ENCODE data around the gene DLG1.
A peak's percentile ranks its signal among the peaks of the same experiment; 100 is the strongest.

Gene DLG1

DNA sequence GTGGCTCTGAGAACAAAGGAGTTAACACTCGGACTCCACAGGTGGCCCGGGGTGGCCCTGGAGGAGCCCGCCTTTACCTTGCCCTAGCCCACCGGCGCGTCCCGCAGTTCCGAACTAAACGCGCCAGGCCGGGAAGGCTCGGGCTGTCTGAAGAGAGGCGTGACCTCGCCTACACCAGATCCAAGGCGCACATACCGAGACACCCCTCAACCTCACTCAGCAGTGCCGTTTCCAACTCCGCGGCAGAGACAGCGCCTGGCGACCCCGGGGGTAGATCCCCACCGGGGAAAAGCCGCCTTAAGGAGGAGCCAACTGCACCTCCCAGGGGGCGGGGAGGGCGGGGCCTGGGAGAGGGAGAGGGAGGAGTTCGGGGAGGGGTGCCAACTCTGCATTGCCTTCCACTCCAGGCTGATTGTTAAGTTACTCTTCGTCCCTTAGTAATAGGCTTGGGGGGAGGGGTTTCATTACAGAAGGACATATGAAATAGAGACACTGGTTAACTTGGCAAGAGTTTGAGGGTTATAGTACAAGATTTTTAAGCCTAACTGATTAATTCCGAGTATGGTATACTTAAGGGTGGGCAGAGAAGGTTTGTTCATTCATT, at the start of gene DLG1:
Gene DLG1, minus strand, starts transcription at position 272 of the 604 bp plus-strand sequence. CDS start 1,408 bp downstream, outside the sequence.
- Mint-ChIP-seq H3K27ac (peak within 1 kb of the TSS; percentile 95 to 97), H3K27me3 (peaks cover 36% of the 10 kb centered on the region), H3K4me1 (peaks cover 28% of the 10 kb centered on the region), H3K9me3 (no peaks in the 10 kb centered on the region), H3K4me3 (peak within 1 kb of the TSS; percentile 84 to 99)
- DNase-seq (peak; percentile 76 to 82), ATAC-seq (peak; percentile 82)

DNA sequence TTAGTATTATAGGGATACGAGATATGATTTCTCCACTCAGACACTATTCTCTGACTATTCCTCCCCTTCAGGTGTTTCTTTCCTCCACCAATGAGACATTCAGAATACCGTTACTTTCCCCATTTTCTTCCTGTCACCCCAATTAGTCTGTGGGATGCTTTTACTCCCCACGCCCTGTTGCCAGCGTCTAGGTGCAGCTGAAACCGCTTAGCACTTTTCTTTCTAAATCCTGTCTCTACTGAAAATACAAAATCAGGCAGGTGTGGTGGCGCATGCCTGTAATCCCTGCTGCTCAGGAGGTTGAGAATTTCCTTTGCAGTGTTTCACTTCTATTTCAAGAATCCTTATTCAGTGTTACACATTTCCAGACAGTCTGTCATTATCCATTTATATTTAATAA, 49.6 kb upstream of the DLG1 start:
- no peaks in the 10 kb centered on the region for H3K4me1 Mint-ChIP-seq
- H3K4me3 Mint-ChIP-seq: no peak overlapping the region
- H3K27ac Mint-ChIP-seq: no peak overlapping the region
- no peak for ATAC-seq
- no peak for DNase-seq
- peaks cover 4% of the 10 kb centered on the region for H3K27me3 Mint-ChIP-seq
- H3K9me3 Mint-ChIP-seq: no peaks in the 10 kb centered on the region

- no peaks in the 10 kb centered on the region for H3K9me3 Mint-ChIP-seq
- DNase-seq: no peak
- ATAC-seq: no peak
- H3K4me1 Mint-ChIP-seq: no peaks in the 10 kb centered on the region
- no peak overlapping the region for H3K4me3 Mint-ChIP-seq
- H3K27ac Mint-ChIP-seq: no peak overlapping the region
- H3K27me3 Mint-ChIP-seq: no peaks in the 10 kb centered on the region
Observed at GRCh38 chr3:197345390-197345789, 47.0 kb upstream of the DLG1 start.

- Mint-ChIP-seq H3K27me3 (no peaks in the 10 kb centered on the region), H3K27ac (no peak overlapping the region), H3K4me1 (no peaks in the 10 kb centered on the region), H3K4me3 (no peak overlapping the region), H3K9me3 (no peaks in the 10 kb centered on the region)
- no peak for DNase-seq
- ATAC-seq: no peak
Observed at GRCh38 chr3:197344582-197345318, 46.3 kb upstream of the DLG1 start.

- Mint-ChIP-seq H3K27me3 (no peaks in the 10 kb centered on the region), H3K9me3 (no peaks in the 10 kb centered on the region), H3K4me3 (no peak overlapping the region), H3K27ac (no peak overlapping the region), H3K4me1 (no peaks in the 10 kb centered on the region)
- no peak for ATAC-seq
- DNase-seq: no peak
Observed at GRCh38 chr3:197343656-197344408, 45.4 kb upstream of the DLG1 start.

DNA sequence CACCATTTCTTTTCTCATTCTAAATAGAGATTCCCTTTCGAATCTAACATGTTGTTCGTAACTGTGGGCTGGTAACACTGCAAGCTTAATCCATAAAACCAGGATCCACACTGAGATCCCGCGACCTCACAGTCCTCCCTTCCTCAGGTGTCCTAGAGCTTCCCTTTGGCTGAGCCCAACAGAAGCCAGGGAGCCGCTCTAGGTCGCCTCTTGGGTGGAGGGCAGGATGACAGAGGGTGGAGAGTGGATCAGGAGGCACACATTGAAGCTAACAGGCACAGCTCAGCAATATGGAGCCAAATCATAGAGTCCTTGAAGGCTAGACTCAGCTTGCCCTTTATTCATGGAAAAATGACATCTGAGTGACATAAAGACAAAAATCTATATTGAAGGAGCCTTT, 44.7 kb upstream of the DLG1 start:
- H3K9me3 Mint-ChIP-seq: no peaks in the 10 kb centered on the region
- H3K27me3 Mint-ChIP-seq: no peaks in the 10 kb centered on the region
- ATAC-seq (no peak), DNase-seq (no peak)
- no peaks in the 10 kb centered on the region for H3K4me1 Mint-ChIP-seq
- no peak overlapping the region for H3K4me3 Mint-ChIP-seq
- no peak overlapping the region for H3K27ac Mint-ChIP-seq

- Mint-ChIP-seq H3K9me3 (no peaks in the 10 kb centered on the region), H3K27ac (no peak overlapping the region), H3K4me1 (no peaks in the 10 kb centered on the region), H3K27me3 (no peaks in the 10 kb centered on the region), H3K4me3 (no peak overlapping the region)
- ATAC-seq (no peak), DNase-seq (no peak)
Observed at GRCh38 chr3:197340521-197340871, 42.1 kb upstream of the DLG1 start.

- no peaks in the 10 kb centered on the region for H3K27me3 Mint-ChIP-seq
- DNase-seq: no peak
Observed at GRCh38 chr3:197339841-197340520, 41.6 kb upstream of the DLG1 start.

DNA sequence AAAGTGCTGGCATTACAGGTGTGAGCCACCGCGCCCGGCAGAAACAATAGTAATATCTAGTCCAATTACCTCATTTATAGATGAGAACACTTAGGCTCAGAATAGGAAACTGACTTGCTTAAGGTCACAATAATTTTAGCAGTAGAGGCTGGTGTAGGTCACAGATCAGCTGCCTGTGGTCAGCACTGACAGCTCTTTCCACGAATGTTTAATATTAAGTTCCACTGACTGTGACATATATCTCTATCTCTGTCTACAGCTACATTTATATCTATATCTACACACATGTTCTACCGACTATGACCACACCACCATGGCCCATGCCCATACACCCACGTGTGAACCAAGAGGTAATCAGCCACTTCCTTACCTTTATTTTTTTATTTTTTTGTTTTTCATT, 40.2 kb upstream of the DLG1 start:
- Mint-ChIP-seq H3K9me3 (no peaks in the 10 kb centered on the region), H3K4me1 (no peaks in the 10 kb centered on the region), H3K27me3 (no peaks in the 10 kb centered on the region), H3K27ac (no peak overlapping the region), H3K4me3 (no peak overlapping the region)
- ATAC-seq (peak; percentile 49), DNase-seq (no peak)

More at GRCh38 chr3:197339841-197340520, 41.6 kb upstream of the DLG1 start:
- no peaks in the 10 kb centered on the region for H3K4me1 Mint-ChIP-seq
- ATAC-seq: no peak
- no peak overlapping the region for H3K27ac Mint-ChIP-seq
- no peak overlapping the region for H3K4me3 Mint-ChIP-seq
- no peaks in the 10 kb centered on the region for H3K9me3 Mint-ChIP-seq

GRCh38 chr3:197337656-197338055, 39.2 kb upstream of the DLG1 start:
- ATAC-seq (no peak), DNase-seq (no peak)
- no peaks in the 10 kb centered on the region for H3K4me1 Mint-ChIP-seq
- H3K9me3 Mint-ChIP-seq: no peaks in the 10 kb centered on the region
- no peak overlapping the region for H3K4me3 Mint-ChIP-seq
- no peaks in the 10 kb centered on the region for H3K27me3 Mint-ChIP-seq
- H3K27ac Mint-ChIP-seq: no peak overlapping the region

DNA sequence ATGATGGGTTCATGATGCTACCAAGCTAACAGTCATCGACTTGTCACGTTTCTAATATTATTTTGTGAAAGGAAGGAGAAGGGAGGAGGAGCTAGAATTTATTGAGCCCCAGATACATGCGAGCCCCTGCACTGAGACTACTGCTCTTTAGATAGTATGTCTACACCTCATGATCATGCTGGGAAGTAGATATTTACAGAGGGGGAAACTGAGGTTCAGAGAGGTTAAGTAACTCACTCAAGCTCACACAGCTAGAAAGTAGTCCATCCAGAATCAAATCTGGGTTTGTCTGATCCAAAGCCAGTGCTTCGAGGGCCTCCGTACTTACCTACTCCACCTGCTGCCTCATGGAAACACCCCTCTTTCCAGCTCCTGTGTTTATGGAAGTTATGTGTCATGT, 38.8 kb upstream of the DLG1 start:
- no peaks in the 10 kb centered on the region for H3K9me3 Mint-ChIP-seq
- no peaks in the 10 kb centered on the region for H3K4me1 Mint-ChIP-seq
- peaks cover 4% of the 10 kb centered on the region for H3K27me3 Mint-ChIP-seq
- ATAC-seq (no peak), DNase-seq (no peak)
- H3K4me3 Mint-ChIP-seq: no peak overlapping the region
- H3K27ac Mint-ChIP-seq: no peak overlapping the region

DNA sequence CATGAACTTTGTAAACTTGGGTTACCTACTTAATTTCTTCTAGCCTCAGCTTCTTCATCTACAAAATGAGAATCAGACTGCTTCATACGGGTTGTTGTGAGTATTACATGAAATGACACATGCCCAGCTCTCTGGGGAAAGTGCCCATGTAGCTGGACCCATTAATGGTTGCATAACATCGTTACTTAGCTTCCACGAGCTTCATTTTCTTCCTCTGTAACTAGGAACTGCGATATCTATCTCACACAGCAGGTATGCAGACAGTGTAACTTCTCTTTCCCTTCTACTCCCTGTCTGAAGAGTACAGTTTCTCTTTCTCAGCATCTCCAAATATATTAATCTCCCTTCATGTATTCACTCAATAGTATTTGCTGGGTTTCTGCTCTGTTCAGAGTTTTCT, 37.9 kb upstream of the DLG1 start:
- H3K4me1 Mint-ChIP-seq: no peaks in the 10 kb centered on the region
- no peak for ATAC-seq
- peaks cover 13% of the 10 kb centered on the region for H3K27me3 Mint-ChIP-seq
- DNase-seq: no peak
- H3K4me3 Mint-ChIP-seq: no peak overlapping the region
- no peak overlapping the region for H3K27ac Mint-ChIP-seq
- no peaks in the 10 kb centered on the region for H3K9me3 Mint-ChIP-seq

DNA sequence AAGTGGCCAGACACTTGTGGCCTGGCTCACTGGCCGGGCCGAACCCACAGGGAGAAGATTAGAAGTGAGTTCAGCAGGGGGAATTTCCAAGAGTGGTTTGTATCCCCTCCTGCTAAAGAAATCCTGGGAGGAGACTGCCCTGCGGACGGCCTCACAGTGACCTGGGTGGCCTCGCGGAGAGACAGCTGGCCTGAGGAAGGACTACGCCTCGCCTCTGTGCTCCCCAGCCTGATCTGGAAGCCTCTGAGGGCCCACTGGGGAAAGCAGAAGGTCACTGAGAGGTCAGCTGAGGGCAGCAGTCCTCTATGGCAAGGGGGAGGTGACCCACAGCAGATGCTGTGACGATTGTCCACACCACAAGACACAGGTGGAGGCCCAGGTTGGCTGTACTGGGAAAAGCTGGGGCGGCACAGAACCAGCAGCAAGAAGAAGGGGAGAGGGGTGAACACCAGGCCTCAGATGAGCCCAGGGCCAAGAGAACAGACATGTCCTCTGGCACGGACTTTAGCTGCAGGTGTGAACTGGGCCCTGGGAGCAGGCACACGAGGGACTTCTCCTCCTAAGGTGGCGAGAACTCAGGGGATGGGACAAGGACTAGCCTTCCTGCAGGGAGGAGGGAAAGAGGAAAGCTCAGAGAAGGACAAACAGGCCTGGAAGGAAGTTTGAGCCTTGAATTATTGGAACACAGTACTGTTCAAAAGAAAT, 37.2 kb upstream of the DLG1 start:
- Mint-ChIP-seq H3K4me3 (no peak overlapping the region), H3K9me3 (no peaks in the 10 kb centered on the region), H3K4me1 (no peaks in the 10 kb centered on the region), H3K27me3 (peaks cover 17% of the 10 kb centered on the region), H3K27ac (no peak overlapping the region)
- no peak for DNase-seq
- no peak for ATAC-seq

GRCh38 chr3:197333901-197334639, 35.7 kb upstream of the DLG1 start:
- no peak for DNase-seq
- Mint-ChIP-seq H3K9me3 (no peaks in the 10 kb centered on the region), H3K27me3 (peaks cover 17% of the 10 kb centered on the region), H3K27ac (no peak overlapping the region), H3K4me3 (no peak overlapping the region), H3K4me1 (no peaks in the 10 kb centered on the region)
- ATAC-seq: no peak

DNA sequence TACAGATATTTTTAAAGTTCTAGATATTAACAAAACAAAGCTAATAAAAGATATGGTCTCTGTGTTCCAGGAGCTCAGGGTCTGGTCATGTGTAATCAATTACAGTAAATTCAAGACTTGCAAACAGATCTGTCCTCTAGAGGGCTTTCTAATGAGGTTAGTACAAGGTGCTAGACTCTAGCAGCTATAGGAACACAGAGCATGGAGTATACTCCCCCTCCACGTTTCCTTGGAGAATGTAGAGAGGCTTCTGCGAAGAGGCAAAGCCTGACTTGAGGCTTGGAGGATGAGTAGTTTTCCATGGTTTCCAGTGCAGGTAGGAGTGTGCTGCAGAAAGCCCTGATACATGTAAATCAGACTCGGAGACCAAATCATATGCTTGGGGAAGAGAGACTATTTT, 32.7 kb upstream of the DLG1 start:
- ATAC-seq: no peak

More for the DNA sequence above, 32.7 kb upstream of the DLG1 start:
- H3K4me3 Mint-ChIP-seq: no peak overlapping the region
- peaks cover 6% of the 10 kb centered on the region for H3K4me1 Mint-ChIP-seq
- H3K9me3 Mint-ChIP-seq: no peaks in the 10 kb centered on the region
- no peak overlapping the region for H3K27ac Mint-ChIP-seq
- DNase-seq: no peak
- peaks cover 17% of the 10 kb centered on the region for H3K27me3 Mint-ChIP-seq
